Measurements from ENCODE around the gene GRAMD2A.

Gene GRAMD2A

DNA sequence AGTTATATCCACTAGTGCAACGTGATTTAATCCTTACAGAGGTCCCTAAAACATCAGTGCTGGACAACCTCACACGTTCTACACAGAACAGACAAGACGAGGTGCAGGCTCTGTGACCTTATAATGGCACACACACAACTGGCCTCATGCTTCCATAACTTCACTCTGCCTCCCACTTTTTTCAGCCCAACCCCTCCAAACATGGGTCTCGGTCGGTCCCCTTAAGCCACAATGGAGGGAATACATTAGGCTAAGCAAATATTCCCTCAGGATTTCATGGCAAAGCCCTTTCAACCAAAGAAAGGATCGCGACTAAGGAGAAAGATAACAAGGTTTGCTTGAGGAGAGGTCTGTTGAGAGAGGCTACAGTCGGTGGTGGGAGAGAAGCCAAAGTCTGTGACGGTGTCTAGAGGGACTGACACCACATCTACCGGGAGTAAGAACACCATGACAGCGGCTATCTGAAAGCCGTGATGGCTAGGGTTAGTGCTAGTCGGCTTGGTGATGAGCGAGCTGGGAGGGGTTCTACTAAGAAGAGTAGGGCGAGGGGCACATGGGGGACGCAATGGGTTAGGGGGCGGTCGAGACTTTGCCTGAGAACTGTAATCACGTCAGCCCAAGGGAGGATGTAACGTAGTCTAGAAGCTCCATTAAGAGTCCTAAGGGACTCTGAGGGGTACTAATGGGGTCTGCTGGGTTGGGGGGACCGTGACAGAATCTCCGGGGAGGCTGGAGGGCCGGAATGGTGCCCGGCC is 80.7 kb downstream of the GRAMD2A start:
- H3K4me1 ChIP-seq (ENCODE audit: control insufficient read depth, insufficient read depth, low read length), result peaks cover 39% of the 10 kb centered on the region
- ChIA-PET CTCF (interaction anchor here (0.6 kb wide), 1 partner anchor 279 kb away, joined by 3 read pairs; no protein-coding TSS in a partner anchor), POLR2A (interaction anchor here (0.6 to 2.0 kb wide), 4 partner anchors 14 to 215 kb away, joined by 3 to 8 read pairs (median 4); no protein-coding TSS in a partner anchor)
- peak overlapping the region; percentile 96 for H3K27ac ChIP-seq (ENCODE audit: extremely low read depth, low read depth, low read length)
- H3K36me3 ChIP-seq (ENCODE audit: control insufficient read depth in 2 of 2, insufficient read depth in 1 of 2, low read length in 2 of 2), result no peaks in the 10 kb centered on the region
- no peaks in the 10 kb centered on the region for H3K9me3 ChIP-seq (ENCODE audit: control insufficient read depth, insufficient read depth, low read depth, low read length)
- H3K4me3 ChIP-seq (ENCODE audit: low read depth, low read length), result peak overlapping the region; percentile 98
- TF ChIP-seq OVOL3 (tag by site-specific recombination; IDR thresholded peaks at IDR 0.05) (no peak), ZNF354C (tag by site-specific recombination; IDR thresholded peaks at IDR 0.05; ENCODE audit: borderline replicate concordance, low read depth) (no peak), ZSCAN30 (tag by site-specific recombination; IDR thresholded peaks at IDR 0.05) (0 out of 2 replicates have a peak, but pooled peaks have one; percentile 3), ZNF10 (tag by site-specific recombination; IDR thresholded peaks at IDR 0.05) (no peak), ZNF660 (tag by site-specific recombination; IDR thresholded peaks at IDR 0.05) (0 out of 2 replicates have a peak, but pooled peaks have one; percentile 20), ZNF76 (tag by site-specific recombination; IDR thresholded peaks at IDR 0.05; ENCODE audit: borderline replicate concordance, low read depth) (peak; percentile 89), ZNF335 (tag by site-specific recombination; conservative IDR thresholded peaks at IDR 0.05) (peak; percentile 95), ZNF514 (tag by site-specific recombination; IDR thresholded peaks at IDR 0.05) (no peak), ZNF366 (tag by site-specific recombination; conservative IDR thresholded peaks at IDR 0.05) (peak; percentile 53; the same call in 1 of the 2 replicates), ZNF768 (tag by site-specific recombination; IDR thresholded peaks at IDR 0.05) (no peak), ZNF202 (tag by site-specific recombination; IDR thresholded peaks at IDR 0.05; ENCODE audit: borderline replicate concordance) (no peak), KLF16 (tag by site-specific recombination; IDR thresholded peaks at IDR 0.05) (no peak), ZNF341 (tag by site-specific recombination; IDR thresholded peaks at IDR 0.05; ENCODE audit: low read depth) (no peak), KLF1 (tag by site-specific recombination; IDR thresholded peaks at IDR 0.05) (no peak), ZNF623 (tag by site-specific recombination; IDR thresholded peaks at IDR 0.05) (no peak), ZBTB48 (tag by site-specific recombination; IDR thresholded peaks at IDR 0.05) (peak; percentile 82), ZNF521 (tag by site-specific recombination; IDR thresholded peaks at IDR 0.05) (no peak), ZNF239 (tag by site-specific recombination; IDR thresholded peaks at IDR 0.05) (no peak), YY2 (tag by site-specific recombination; IDR thresholded peaks at IDR 0.05) (peak; percentile 25; the same call in 1 of the 2 replicates), ZNF561 (tag by site-specific recombination; IDR thresholded peaks at IDR 0.05; ENCODE audit: borderline replicate concordance) (no peak; the same call in 1 of the 2 replicates), ZNF169 (tag by site-specific recombination; IDR thresholded peaks at IDR 0.05) (no peak)
- TF ChIP-seq, protein P1, sequence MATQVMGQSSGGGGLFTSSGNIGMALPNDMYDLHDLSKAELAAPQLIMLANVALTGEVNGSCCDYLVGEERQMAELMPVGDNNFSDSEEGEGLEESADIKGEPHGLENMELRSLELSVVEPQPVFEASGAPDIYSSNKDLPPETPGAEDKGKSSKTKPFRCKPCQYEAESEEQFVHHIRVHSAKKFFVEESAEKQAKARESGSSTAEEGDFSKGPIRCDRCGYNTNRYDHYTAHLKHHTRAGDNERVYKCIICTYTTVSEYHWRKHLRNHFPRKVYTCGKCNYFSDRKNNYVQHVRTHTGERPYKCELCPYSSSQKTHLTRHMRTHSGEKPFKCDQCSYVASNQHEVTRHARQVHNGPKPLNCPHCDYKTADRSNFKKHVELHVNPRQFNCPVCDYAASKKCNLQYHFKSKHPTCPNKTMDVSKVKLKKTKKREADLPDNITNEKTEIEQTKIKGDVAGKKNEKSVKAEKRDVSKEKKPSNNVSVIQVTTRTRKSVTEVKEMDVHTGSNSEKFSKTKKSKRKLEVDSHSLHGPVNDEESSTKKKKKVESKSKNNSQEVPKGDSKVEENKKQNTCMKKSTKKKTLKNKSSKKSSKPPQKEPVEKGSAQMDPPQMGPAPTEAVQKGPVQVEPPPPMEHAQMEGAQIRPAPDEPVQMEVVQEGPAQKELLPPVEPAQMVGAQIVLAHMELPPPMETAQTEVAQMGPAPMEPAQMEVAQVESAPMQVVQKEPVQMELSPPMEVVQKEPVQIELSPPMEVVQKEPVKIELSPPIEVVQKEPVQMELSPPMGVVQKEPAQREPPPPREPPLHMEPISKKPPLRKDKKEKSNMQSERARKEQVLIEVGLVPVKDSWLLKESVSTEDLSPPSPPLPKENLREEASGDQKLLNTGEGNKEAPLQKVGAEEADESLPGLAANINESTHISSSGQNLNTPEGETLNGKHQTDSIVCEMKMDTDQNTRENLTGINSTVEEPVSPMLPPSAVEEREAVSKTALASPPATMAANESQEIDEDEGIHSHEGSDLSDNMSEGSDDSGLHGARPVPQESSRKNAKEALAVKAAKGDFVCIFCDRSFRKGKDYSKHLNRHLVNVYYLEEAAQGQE (tag by site-specific recombination; IDR thresholded peaks at IDR 0.05), result peak; percentile 43
- TF ChIP-seq, protein P2, sequence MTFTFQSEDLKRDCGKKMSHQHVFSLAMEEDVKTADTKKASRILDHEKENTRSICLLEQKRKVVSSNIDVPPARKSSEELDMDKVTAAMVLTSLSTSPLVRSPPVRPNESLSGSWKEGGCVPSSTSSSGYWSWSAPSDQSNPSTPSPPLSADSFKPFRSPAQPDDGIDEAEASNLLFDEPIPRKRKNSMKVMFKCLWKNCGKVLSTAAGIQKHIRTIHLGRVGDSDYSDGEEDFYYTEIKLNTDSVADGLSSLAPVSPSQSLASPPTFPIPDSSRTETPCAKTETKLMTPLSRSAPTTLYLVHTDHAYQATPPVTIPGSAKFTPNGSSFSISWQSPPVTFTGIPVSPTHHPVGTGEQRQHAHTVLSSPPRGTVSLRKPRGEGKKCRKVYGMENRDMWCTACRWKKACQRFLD (tag by site-specific recombination; IDR thresholded peaks at IDR 0.05), result no peak
- TF ChIP-seq, protein P3, sequence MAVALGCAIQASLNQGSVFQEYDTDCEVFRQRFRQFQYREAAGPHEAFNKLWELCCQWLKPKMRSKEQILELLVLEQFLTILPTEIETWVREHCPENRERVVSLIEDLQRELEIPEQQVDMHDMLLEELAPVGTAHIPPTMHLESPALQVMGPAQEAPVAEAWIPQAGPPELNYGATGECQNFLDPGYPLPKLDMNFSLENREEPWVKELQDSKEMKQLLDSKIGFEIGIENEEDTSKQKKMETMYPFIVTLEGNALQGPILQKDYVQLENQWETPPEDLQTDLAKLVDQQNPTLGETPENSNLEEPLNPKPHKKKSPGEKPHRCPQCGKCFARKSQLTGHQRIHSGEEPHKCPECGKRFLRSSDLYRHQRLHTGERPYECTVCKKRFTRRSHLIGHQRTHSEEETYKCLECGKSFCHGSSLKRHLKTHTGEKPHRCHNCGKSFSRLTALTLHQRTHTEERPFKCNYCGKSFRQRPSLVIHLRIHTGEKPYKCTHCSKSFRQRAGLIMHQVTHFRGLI (tag by site-specific recombination; IDR thresholded peaks at IDR 0.05), result peak; percentile 89
- TF ChIP-seq, protein P4, sequence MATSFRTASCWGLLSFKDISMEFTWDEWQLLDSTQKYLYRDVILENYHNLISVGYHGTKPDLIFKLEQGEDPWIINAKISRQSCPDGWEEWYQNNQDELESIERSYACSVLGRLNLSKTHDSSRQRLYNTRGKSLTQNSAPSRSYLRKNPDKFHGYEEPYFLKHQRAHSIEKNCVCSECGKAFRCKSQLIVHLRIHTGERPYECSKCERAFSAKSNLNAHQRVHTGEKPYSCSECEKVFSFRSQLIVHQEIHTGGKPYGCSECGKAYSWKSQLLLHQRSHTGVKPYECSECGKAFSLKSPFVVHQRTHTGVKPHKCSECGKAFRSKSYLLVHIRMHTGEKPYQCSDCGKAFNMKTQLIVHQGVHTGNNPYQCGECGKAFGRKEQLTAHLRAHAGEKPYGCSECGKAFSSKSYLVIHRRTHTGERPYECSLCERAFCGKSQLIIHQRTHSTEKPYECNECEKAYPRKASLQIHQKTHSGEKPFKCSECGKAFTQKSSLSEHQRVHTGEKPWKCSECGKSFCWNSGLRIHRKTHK (tag by site-specific recombination; IDR thresholded peaks at IDR 0.05), result no peak
- TF ChIP-seq, protein P5, sequence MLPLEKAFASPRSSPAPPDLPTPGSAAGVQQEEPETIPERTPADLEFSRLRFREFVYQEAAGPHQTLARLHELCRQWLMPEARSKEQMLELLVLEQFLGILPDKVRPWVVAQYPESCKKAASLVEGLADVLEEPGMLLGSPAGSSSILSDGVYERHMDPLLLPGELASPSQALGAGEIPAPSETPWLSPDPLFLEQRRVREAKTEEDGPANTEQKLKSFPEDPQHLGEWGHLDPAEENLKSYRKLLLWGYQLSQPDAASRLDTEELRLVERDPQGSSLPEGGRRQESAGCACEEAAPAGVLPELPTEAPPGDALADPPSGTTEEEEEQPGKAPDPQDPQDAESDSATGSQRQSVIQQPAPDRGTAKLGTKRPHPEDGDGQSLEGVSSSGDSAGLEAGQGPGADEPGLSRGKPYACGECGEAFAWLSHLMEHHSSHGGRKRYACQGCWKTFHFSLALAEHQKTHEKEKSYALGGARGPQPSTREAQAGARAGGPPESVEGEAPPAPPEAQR (tag by site-specific recombination; IDR thresholded peaks at IDR 0.05), result no peak
- TF ChIP-seq, protein P6, sequence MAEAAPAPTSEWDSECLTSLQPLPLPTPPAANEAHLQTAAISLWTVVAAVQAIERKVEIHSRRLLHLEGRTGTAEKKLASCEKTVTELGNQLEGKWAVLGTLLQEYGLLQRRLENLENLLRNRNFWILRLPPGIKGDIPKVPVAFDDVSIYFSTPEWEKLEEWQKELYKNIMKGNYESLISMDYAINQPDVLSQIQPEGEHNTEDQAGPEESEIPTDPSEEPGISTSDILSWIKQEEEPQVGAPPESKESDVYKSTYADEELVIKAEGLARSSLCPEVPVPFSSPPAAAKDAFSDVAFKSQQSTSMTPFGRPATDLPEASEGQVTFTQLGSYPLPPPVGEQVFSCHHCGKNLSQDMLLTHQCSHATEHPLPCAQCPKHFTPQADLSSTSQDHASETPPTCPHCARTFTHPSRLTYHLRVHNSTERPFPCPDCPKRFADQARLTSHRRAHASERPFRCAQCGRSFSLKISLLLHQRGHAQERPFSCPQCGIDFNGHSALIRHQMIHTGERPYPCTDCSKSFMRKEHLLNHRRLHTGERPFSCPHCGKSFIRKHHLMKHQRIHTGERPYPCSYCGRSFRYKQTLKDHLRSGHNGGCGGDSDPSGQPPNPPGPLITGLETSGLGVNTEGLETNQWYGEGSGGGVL (tag by site-specific recombination; IDR thresholded peaks at IDR 0.05), result peak; percentile 60

Measured in HEK293 (cell line).